GM19467 (cell line): ENCODE data around the gene RBMS3.
"Not testable (repeated sequence)": the region's sequence is repeated elsewhere in the genome, so short reads cannot be mapped to it uniquely, and the experiment has no call there.

Experiments
- ATAC-seq: cut with Tn5 transposase; IDR thresholded peaks from one replicate; pipeline ENCODE4 v1.9.1; 2021; ENCODE audit warnings: mild to moderate bottlenecking, moderate library complexity; ENCODE audit not compliant: unreplicated experiment

RBMS3 gene

GRCh38 chr3:29649815-29650547, 369.1 kb downstream of the RBMS3 start:
- no peak for ATAC-seq

- ATAC-seq: no peak
Measured at GRCh38 chr3:29653680-29654079, 372.8 kb downstream of the RBMS3 start.

GRCh38 chr3:29655015-29655747, 374.3 kb downstream of the RBMS3 start:
- no peak for ATAC-seq

GRCh38 chr3:29665688-29666087, 384.8 kb downstream of the RBMS3 start:
- no peak for ATAC-seq

DNA sequence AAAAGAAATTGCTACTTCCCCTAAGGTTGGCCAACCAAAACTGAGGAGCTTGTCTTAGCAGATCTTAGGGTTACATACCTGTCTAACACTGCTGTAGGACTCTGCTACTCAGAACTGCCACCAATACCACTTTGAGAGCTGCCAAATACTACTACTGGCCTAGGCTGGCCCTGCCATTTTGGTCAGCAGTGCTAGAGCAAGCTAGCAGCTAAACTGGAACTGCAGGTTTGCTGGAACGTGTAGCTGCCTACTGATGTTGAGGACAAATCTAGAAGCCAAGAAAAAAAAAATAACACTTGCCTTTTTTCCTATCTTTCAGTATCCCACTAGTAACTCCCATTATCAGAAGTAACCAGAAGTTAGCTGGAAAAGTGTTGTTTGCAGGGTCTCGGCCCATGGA, 387.4 kb downstream of the RBMS3 start:
- no peak for ATAC-seq

DNA sequence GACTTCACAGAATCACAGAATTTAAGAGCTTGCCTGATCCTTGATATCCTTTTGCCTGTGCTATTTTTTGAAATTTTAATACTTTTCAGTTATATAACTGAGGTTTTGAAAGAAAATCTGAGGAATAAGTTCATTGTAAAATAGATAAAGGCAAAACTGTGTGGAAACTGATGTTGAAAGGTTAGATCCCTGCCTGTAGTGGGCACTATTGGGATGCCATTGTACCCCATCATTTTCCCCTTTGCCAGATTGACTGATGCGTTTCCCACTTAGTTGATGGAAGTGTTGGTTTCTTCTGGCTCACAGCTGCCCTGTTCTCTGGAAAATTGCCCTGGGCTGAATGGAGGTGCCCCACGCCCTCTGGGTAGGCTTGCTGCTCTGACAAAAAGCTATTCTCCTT, 387.9 kb downstream of the RBMS3 start:
- no peak for ATAC-seq

GRCh38 chr3:29670476-29670875, 389.6 kb downstream of the RBMS3 start:
- not testable (repeated sequence) for ATAC-seq

DNA sequence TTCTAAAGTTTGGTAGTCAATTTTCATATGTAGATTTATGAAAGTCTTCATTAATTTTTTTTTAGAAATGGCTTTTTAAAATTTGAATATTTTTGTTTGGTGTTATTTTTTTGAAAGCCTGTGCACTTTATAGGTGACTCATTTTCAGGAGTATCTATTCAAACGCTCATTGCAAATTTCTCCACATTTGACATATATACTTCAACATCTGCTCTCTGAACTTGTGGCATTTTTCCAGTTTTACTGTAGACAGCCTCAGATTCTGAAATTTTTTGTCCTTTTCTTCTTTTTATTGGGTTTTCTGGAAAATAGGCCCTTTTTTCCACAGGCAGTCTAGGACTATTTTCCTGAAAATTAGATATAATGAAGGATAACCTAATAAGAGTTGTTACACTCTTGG, 396.6 kb downstream of the RBMS3 start:
- ATAC-seq: no peak

DNA sequence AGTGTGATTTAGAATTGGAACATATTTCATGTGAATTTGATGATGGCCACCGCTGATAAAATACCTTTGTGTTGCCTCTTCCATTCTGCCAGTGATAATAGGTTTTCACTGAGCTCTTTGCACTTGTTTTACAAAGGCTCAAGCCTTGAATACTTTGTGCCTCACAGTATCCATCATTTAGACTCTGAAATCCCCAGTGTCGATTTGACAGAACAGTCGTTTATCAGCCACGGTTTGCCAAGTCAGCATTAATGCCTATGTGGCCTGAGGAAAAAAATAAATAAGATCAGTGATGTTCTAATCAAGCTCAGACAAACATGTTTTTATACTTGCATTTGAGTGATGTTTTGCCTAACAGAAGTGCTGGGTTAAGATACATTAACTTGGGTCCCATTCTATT, 399.1 kb downstream of the RBMS3 start:
- no peak for ATAC-seq

- ATAC-seq: peak; percentile 41
Measured at GRCh38 chr3:29683018-29683993, 402.4 kb downstream of the RBMS3 start.

- ATAC-seq: peak; percentile 94
Measured at GRCh38 chr3:29686889-29687592, 406.2 kb downstream of the RBMS3 start.

DNA sequence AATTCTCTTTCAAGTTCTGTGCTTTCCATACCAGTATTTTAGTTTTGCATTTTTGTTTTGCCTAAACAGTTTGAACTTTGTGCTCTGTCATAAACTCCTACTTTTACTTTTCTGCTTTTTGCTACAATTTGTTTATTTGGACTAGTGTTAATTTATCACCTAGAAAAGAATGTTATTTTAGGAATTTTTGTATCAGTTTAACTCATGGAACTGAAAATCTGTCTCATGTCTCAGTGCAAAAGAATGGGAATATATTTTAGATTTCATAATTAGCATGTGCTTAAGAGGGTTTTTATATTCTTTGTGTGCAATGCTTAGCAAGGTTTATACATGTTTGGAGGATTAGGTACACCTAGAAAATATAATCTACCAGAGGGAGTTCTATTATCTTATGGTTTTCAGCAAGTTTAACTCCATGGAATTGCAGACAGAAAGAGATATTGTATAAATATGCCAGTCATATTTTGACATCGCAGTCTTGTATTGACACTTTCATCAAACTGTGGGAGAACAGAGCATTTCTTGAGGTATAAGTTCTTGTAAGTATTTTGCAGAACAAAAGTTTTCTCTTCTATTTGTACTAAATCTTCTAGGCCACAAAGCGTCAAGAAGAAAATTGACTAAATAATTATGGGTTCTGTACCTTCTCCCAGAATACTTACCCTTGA, 409.9 kb downstream of the RBMS3 start:
- no peak for ATAC-seq

DNA sequence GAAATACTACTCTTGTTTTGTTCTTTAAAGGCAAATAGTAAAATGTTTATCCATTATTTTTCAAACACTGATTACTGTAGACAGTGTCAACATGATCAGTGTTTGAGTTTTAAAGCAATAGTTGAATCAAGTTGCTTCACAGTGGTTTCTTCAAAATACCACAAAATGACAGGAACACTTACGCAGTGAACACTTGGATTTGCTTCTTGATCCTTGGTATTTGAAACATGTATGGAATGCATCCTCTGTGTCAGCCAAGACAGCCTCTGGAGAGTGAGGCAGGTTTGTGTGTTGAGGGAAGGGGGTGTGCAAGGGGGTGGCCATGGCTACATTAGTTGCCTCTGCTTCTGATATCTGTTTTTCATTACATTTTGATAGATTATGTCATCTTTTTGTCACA, 413.0 kb downstream of the RBMS3 start:
- no peak for ATAC-seq

DNA sequence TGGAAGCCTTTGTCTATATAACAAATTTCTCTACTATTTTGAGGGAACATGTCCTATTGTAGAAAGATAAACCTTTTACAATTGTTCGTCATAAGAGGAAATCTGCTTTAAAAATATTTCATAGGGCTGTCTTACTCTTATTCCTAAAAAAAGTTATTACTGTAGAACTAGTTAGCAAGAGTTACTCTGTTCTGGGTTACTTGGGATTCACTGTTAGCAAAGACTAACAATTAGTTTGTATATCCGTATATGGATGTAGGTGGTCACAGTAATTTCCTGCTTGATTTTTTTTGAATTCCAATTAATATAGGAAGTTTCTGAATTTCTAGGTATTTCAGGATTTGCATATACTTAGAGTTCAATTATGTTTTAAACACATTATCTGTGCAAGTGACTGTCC, 413.5 kb downstream of the RBMS3 start:
- ATAC-seq: no peak

DNA sequence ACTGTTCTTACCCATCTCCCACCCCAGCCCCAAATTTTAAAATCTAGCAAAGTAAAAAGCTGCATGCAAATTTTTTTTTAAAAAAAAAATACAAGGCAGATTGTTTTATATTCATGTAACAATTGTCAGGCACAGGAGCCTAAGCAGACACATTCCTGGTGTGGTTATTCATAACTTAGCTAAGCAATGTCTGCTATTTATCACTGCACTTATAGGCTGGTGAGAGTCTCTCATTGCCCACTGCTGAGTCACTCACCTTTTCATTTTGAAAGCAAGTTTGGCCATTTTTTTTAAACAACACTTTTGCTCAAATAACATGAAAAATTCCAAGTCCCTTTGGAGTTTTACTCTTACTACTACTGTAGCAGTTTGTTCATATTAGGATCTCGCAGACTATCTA, 413.9 kb downstream of the RBMS3 start:
- ATAC-seq: no peak

DNA sequence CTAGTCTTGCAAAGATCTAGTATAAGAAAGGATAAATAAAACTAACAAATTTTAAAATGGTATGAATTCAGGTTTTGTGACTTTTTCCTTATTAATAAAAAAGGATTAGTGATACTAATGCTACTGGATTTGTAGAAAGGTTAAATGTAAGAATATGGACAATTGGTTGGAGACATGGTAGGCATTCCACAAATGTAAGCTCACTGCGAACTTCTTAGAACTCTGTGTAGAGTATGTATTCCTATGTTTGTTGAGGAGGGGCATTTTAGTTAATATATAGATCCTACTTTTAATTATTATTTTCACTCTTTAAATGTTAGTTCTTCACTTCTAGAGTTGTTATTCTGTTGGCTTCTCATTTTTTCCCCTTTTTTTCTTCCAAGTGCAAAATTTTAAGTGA, 414.3 kb downstream of the RBMS3 start:
- no peak for ATAC-seq

DNA sequence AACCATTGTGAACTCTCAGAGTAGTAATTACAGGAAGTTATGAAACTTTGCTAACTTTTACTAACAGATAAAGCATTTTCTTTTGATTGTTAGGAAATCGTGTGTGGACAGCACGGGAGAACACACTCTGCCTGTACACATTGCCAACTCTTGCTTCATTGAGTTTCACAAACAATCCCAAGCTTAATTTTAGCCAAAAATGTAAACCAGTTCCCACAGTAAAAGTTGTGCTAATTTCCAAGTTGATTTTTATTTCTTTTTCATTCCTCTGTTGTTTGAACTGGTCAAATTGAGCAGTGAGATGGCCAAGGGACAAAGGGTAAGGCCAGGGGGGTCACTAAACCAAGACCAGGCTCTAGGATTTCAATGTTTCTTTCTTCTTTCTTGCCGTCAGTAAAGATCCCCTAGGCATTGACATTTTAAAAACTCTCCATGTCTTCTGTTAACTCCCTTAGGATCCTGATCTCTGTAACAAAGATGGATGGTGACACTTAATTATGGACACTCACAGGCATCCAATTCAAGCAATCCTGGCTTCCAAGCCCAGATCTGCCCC, 414.9 kb downstream of the RBMS3 start:
- ATAC-seq: no peak

- no peak for ATAC-seq
Measured at GRCh38 chr3:29696311-29696710, 415.4 kb downstream of the RBMS3 start.

- no peak for ATAC-seq
Measured at GRCh38 chr3:29697989-29698388, 417.1 kb downstream of the RBMS3 start.

- ATAC-seq: no peak
Measured at GRCh38 chr3:29700256-29700655, 419.4 kb downstream of the RBMS3 start.
